Chondrocyte (in vitro differentiated cells): ENCODE results near the gene RC3H1. TPM values are rescaled to one million over a fixed set of nuclear protein-coding genes. Genes with fewer than 3 reads are reported as not detected.

Experiments
- DNase-seq: peaks from one replicate; pipeline ENCODE4 v3.0.0; 2021; ENCODE audit warnings: mixed read lengths, low spot score
- H3K27ac Mint-ChIP-seq: one replicate; pipeline ENCODE4 v1.8.0; 2021; ENCODE audit warnings: mild to moderate bottlenecking, moderate library complexity, mixed read lengths; ENCODE audit not compliant: unreplicated experiment
- H3K27me3 Mint-ChIP-seq: 2 replicates; pipeline ENCODE4 v1.8.0; 2021; ENCODE audit warnings: low read depth, mixed read lengths
- H3K36me3 Mint-ChIP-seq: 2 replicates; pipeline ENCODE4 v1.8.0; 2021; ENCODE audit warnings: low read depth, mixed read lengths
- H3K4me1 Mint-ChIP-seq: 2 replicates; pipeline ENCODE4 v1.8.0; 2021; ENCODE audit warnings: low read depth, mild to moderate bottlenecking, mixed read lengths
- H3K4me3 Mint-ChIP-seq: one replicate; pipeline ENCODE4 v1.8.0; 2021; ENCODE audit warnings: mild to moderate bottlenecking, moderate library complexity, mixed read lengths; ENCODE audit not compliant: unreplicated experiment
- H3K9me3 Mint-ChIP-seq: 2 replicates; pipeline ENCODE4 v1.8.0; 2021; ENCODE audit warnings: low read depth, mixed read lengths
- total RNA-seq: library from RNA; stranded (reverse); gene quantifications from 3 replicates; pipeline ENCODE4 v1.2.1, GENCODE V29; 2021
- TF ChIP-seq, protein P1 (sequence below): fragments of 200-600 bp; sonication (generic); IDR thresholded peaks from 2 replicates; pipeline ENCODE4 v1.5.0; 2021; ENCODE audit warnings: antibody characterized with exemption, mild to moderate bottlenecking, moderate library complexity

Gene RC3H1
- total RNA-seq, 1 donor from 2014 or later, result 24.7 TPM

DNA sequence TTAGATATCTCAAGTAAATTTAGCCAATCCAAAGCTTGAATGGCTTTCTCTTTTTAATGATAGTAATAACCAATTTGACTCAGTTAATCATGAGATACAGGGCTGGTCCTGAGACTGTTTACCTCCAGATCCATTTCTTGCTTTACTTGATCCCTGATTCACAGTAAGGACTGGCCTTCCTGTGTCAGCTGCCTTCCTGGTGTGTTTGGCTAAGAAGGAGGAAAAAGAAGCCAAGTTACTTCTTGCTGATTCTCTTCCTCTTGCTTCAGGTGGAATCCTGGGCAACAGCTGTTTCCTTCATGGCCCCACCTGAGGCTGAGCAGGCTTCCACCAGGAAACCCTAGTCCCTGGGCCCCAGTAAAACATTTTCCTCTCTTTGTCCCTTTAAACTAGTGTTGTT lies 14.6 kb upstream of the RC3H1 start:
- Mint-ChIP-seq H3K27ac (no peak overlapping the region), H3K4me3 (no peak overlapping the region), H3K36me3 (no peaks in the 10 kb centered on the region), H3K4me1 (no peaks in the 10 kb centered on the region), H3K9me3 (no peaks in the 10 kb centered on the region), H3K27me3 (no peaks in the 10 kb centered on the region)
- TF ChIP-seq, protein P1, sequence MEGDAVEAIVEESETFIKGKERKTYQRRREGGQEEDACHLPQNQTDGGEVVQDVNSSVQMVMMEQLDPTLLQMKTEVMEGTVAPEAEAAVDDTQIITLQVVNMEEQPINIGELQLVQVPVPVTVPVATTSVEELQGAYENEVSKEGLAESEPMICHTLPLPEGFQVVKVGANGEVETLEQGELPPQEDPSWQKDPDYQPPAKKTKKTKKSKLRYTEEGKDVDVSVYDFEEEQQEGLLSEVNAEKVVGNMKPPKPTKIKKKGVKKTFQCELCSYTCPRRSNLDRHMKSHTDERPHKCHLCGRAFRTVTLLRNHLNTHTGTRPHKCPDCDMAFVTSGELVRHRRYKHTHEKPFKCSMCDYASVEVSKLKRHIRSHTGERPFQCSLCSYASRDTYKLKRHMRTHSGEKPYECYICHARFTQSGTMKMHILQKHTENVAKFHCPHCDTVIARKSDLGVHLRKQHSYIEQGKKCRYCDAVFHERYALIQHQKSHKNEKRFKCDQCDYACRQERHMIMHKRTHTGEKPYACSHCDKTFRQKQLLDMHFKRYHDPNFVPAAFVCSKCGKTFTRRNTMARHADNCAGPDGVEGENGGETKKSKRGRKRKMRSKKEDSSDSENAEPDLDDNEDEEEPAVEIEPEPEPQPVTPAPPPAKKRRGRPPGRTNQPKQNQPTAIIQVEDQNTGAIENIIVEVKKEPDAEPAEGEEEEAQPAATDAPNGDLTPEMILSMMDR, result no peak
- no peak for DNase-seq

DNA sequence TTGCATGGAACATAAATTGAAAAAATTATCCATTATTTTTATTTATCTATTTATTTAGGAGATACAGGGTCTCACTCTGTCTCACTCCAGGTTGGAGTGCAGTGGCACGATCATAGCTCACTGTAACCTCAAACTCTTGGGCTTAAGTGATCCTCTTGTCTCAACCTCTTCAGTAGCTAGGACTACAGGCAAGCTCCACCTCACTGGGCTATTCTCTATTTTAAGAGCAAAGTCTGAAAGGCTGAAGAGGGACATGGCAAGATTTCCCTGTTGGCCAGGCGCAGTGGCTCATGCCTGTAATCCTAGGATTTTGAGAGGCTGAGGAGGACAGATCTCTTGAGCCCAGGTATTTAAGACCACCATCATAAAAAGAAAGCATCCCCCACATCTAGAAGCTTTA lies 14.0 kb upstream of the RC3H1 start:
- DNase-seq, result no peak
- TF ChIP-seq, protein P1, result no peak
- Mint-ChIP-seq H3K4me3 (no peak overlapping the region), H3K36me3 (no peaks in the 10 kb centered on the region), H3K4me1 (no peaks in the 10 kb centered on the region), H3K9me3 (no peaks in the 10 kb centered on the region), H3K27me3 (no peaks in the 10 kb centered on the region), H3K27ac (no peak overlapping the region)

- H3K4me1 Mint-ChIP-seq, result no peaks in the 10 kb centered on the region
- H3K27me3 Mint-ChIP-seq, result no peaks in the 10 kb centered on the region
- H3K4me3 Mint-ChIP-seq, result no peak overlapping the region
- TF ChIP-seq, protein P1, result no peak
- no peak overlapping the region for H3K27ac Mint-ChIP-seq
- DNase-seq, result no peak
- no peaks in the 10 kb centered on the region for H3K9me3 Mint-ChIP-seq
- no peaks in the 10 kb centered on the region for H3K36me3 Mint-ChIP-seq
These were observed 10.6 kb upstream of the RC3H1 start for GRCh38 chr1:174032671-174033222.

GRCh38 chr1:174031099-174031498 lies 8.9 kb upstream of the RC3H1 start:
- Mint-ChIP-seq H3K4me1 (no peaks in the 10 kb centered on the region), H3K4me3 (no peak overlapping the region), H3K9me3 (no peaks in the 10 kb centered on the region), H3K27ac (no peak overlapping the region), H3K27me3 (no peaks in the 10 kb centered on the region), H3K36me3 (no peaks in the 10 kb centered on the region)
- TF ChIP-seq, protein P1, result no peak
- DNase-seq, result no peak

DNA sequence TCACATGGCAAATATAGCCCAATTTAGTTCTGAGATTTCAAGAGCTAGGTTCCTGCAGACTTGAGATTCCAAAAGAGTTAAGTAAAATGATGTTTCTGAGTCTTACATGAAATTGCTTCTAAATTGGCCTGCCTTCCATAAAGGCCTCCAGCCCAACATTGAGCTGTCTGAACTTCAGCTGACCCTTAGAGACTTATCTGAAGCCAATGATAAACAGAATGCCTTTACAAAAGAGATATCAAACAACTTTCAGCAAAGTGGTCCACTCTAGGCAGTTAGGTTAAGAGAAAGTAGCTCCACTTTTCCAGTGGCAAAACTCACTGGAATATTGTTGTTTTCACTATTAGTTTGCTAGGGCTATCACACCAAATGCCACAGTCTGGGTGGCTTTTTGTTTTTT lies 6.3 kb upstream of the RC3H1 start:
- Mint-ChIP-seq H3K4me1 (peaks cover 2% of the 10 kb centered on the region), H3K27me3 (no peaks in the 10 kb centered on the region), H3K27ac (no peak overlapping the region), H3K9me3 (no peaks in the 10 kb centered on the region), H3K36me3 (no peaks in the 10 kb centered on the region), H3K4me3 (no peak overlapping the region)
- TF ChIP-seq, protein P1, result no peak
- no peak for DNase-seq
